GM15510 (cell line): Measurements from ENCODE around the gene SDC1.

Experiments
- POLR2A ChIP-seq: IDR thresholded peaks from 3 replicates; pipeline ENCODE4 v1.6.1; 2011; ENCODE audit warnings: borderline replicate concordance; ENCODE audit not compliant: insufficient read length; ENCODE audit errors: extremely low read depth

The SDC1 gene

DNA sequence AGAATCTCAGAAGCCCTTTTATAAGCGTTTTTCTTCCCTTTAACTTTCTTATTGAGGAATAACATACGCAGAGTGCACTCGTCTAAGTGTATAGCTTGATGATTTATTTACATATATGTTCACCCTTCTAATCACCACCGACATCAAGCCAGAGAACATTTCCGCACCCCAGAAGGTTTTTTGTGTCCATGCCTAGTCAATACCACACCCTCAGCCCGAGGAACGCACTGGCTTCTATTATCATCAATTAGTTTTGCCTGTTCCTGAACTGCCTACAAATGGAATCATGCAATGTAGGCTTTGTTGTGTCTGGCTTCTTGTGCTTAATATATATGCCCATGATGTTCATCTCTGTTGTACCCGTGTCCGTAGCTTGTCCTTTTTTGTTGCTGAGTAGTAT, 27.7 kb downstream of the SDC1 start:
- TF ChIP-seq POLR2A, result no peak

GRCh38 chr2:20196657-20197161, 28.2 kb downstream of the SDC1 start:
- no peak for TF ChIP-seq POLR2A

DNA sequence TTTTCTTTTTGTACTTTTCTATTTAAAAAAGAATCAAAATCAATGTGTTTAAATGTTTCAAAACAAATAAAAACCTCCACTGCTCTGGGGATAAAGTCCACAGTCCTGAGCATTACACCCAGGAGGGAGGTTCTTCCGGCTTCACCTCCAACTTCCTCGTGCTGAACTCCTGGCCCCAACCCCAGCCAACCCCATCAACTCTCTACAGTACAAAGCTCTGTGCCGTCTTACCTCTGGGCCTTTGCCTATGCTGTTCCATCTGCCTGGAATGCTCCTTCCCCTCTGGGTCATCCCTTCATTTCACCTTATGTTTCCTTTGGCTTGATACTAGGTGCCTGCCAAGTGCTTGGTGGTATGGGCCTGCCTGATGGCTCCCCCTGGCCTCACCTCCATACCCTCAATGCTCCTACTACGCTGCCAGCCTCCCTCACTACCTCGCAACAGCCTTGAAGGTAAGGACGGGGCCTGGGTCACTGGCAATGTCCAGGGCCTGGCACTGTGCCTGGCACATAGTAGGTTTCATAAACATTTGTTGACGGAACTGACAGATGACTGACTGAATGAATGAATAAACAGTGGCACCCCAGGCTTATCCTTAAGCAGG, 28.8 kb downstream of the SDC1 start:
- no peak for TF ChIP-seq POLR2A

- TF ChIP-seq POLR2A, result no peak
Measured at GRCh38 chr2:20195431-20196033, 29.4 kb downstream of the SDC1 start.

- no peak for TF ChIP-seq POLR2A
Measured at GRCh38 chr2:20194097-20195015, 30.6 kb downstream of the SDC1 start.

DNA sequence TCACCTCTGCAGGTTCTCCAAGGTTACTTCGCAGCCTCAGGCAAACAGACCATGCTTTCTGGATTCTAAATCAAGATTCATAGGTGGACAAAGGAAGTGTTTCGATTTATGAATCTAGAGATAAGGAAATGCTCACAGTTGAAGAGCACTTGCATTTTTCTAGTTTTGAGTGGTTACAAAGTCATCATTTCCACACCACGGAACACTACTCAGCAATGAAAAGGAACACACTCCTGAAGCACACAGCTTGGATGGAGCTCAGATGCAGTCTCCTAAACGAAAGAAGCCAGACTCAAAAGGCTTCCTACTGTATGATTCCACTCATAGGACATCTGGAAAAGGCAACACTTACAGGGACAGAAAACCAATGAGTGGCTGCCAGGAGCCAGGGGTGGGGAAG, 31.7 kb downstream of the SDC1 start:
- no peak for TF ChIP-seq POLR2A

DNA sequence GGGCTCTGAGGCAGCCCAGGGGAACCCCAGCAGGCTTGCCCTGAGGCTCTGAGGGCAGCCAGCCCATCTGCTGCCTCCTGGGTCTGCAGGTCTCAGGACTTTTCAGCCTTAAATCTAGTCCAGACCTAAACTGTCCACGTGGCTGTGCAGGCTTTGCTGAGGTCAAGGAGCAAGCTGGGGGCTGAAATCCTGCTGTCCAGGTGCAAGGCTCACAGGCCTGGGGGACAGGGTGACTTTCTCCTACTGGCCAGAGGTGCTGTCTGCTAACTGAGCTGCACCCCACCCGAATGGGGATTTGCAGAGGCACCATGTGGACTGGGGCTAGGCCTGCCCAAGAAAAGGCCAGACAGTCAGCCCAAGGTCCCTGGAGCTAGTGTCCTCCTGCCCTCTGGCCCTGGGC, 32.1 kb downstream of the SDC1 start:
- no peak for TF ChIP-seq POLR2A

- TF ChIP-seq POLR2A, result no peak
Measured at GRCh38 chr2:20191714-20192569, 33.0 kb downstream of the SDC1 start.

- TF ChIP-seq POLR2A, result no peak
Measured at GRCh38 chr2:20190876-20191713, 33.8 kb downstream of the SDC1 start.

- no peak for TF ChIP-seq POLR2A
Measured at GRCh38 chr2:20190170-20190569, 34.8 kb downstream of the SDC1 start.

GRCh38 chr2:20189299-20189931, 35.5 kb downstream of the SDC1 start:
- TF ChIP-seq POLR2A, result no peak

DNA sequence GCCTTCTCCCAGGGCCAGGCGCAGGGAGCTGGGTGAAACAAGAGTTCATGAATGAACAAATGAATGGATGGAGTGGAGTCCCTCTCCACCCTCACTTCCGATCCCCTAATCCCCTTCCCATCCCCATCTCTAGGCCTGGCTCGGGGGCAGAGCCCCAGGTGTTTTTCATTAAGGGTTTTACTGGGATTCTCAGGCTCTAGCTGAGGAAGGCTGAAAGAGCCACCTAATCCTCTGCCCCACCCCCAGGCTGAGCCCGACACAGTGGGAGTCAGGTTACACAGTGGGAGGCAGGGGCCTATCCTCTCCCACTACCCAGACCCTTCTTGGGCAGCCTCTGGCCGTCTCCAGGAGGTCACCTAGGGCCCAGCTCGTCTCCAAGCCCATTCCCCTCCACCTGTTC, 36.1 kb downstream of the SDC1 start:
- no peak for TF ChIP-seq POLR2A

DNA sequence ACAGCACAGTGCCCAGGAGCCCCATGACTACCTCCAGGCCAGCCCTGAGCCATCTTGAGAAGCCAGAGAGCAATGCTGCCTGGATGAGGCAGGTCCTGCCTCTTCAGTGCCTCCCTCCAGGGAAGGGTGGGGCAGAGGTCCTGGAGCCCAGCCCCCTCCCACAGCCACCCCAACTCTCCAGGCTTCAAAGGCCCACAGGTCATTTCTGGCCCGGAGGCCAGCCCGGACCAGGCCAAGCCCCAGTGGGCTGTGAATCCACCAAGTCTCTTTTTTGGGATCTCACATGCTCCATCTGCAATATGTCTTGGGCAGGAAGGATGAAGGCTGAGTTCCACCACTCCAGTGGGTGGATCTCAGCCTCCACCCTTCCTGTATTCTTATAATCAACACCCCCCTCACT, 36.7 kb downstream of the SDC1 start:
- no peak for TF ChIP-seq POLR2A
